ENCODE measurements around the gene JMJD6. TPM values are rescaled to one million over a fixed set of nuclear protein-coding genes. Genes with fewer than 3 reads are reported as not detected.
"Not testable (repeated sequence)": the region's sequence is repeated elsewhere in the genome, so short reads cannot be mapped to it uniquely, and the experiment has no call there.

JMJD6 gene
- total and polyA plus RNA-seq, 9 of the 15 experiments (the other 6 are each of a cell fraction or from before 2014, with no cell fraction given), result 2.5 to 52.3 (median 36.3) TPM

DNA sequence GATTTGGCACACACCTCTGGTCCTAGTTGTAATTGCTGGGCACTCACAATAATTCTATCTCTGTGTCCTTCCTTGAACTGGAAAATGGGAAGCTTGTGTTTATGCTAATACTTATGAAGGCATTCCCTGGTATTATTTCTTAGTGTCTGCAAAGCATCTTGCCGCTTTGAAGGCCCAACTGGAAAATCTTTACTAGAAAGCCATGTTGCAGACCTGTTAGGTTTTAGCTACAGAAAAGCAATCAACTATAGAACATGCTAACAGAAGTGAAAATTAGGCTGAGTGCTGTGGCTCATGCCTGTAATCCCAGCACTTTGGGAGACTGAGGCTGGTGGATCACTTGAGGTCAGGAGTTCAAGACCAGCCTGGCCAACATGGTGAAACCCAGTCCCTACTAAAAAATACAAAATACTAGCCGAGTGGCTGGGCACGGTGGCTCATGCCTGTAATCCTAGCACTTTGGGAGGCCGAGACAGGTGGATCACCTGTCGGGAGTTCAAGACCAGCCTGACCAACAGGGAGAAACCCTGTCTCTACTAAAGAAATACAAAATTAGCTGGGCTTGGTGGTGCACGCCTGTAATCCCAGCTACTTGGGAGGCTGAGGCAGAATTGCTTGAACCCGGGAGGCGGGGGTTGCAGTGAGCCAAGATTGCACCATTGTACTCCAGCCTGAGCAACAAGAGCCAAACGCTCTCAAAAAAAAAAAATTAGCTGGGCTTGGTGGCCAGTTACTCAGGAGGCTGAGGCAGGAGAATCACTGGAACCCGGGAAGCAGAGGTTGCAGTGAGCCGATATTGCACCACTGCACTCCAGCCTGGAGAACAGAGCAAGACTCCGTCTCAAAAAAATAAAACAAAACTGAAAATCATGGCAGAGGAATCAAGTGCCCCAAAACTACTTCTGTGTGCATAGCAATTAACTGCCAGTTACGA lies 5.7 kb upstream of the JMJD6 start:
- H4K20me1 ChIP-seq (replicated peaks; ENCODE audit: control insufficient read depth, insufficient read depth, low read length), result peaks cover 35% of the 10 kb centered on the region
- H3K9me3 ChIP-seq (replicated peaks; ENCODE audit: control insufficient read depth, insufficient read depth, low read depth, low read length); H2AFZ ChIP-seq (ENCODE audit: low read depth, low read length); H3K4me3 ChIP-seq; intact Hi-C loops (cut with micrococcal nuclease); H3K27me3 ChIP-seq (ENCODE audit: control insufficient read depth in 2 of 2, insufficient read depth in 2 of 2, low read length in 2 of 2); H3K4me2 ChIP-seq (ENCODE audit: insufficient read depth, low read length); in situ Hi-C loops (cut with MboI); CTCF ChIA-PET (ENCODE audit: low intra/inter-chr PET ratio); ATAC-seq; BruUV-seq (replicated peaks); FAIRE-seq; H3K9ac ChIP-seq (ENCODE audit: insufficient read depth in 1 of 2, low read depth in 2 of 2, low read length in 2 of 2); H3K9me1 ChIP-seq (ENCODE audit: control insufficient read depth, insufficient read depth, low read length): not testable (repeated sequence)
- H3K79me2 ChIP-seq (ENCODE audit: control insufficient read depth, insufficient read depth, low read length), result peaks cover 85% of the 10 kb centered on the region
- H3K36me3 ChIP-seq (ENCODE audit: control insufficient read depth, insufficient read depth, low read length), result peaks cover 66% of the 10 kb centered on the region
- POLR2A ChIA-PET, result interaction anchor here (0.6 to 8.5 kb wide), 15 partner anchors 7 to 324 kb away, joined by 3 to 75 read pairs (median 5); no protein-coding TSS in a partner anchor
- H3K27ac ChIP-seq (ENCODE audit: extremely low read depth, low read depth, low read length), result peak overlapping the region; percentile 33; the same call in 1 of the 3 replicates
- peak in 1 of 4 experiments; percentile 29 for DNase-seq (ENCODE audit: extremely low read depth in 1 of 4, low spot score in 3 of 4)
- H3K4me1 ChIP-seq (replicated peaks in 1 of 2; ENCODE audit: control insufficient read depth in 2 of 2, insufficient read depth in 2 of 2, low read length in 2 of 2), result peaks cover 15 to 23% of the 10 kb centered on the region in 2 experiments
- 0 out of 2 replicates have a peak, but pooled peaks have one; percentile 10 for TF ChIP-seq NFATC3 (IDR thresholded peaks at IDR 0.05)
- TF ChIP-seq, protein P1, sequence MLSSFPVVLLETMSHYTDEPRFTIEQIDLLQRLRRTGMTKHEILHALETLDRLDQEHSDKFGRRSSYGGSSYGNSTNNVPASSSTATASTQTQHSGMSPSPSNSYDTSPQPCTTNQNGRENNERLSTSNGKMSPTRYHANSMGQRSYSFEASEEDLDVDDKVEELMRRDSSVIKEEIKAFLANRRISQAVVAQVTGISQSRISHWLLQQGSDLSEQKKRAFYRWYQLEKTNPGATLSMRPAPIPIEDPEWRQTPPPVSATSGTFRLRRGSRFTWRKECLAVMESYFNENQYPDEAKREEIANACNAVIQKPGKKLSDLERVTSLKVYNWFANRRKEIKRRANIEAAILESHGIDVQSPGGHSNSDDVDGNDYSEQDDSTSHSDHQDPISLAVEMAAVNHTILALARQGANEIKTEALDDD (IDR thresholded peaks at IDR 0.05), result peak; percentile 25; the same call in 1 of the 2 replicates
- TF ChIP-seq KDM5B (IDR thresholded peaks at IDR 0.05; ENCODE audit: insufficient replicate concordance, low read depth, low read length), result peak; percentile 39
- TF ChIP-seq, protein P2, sequence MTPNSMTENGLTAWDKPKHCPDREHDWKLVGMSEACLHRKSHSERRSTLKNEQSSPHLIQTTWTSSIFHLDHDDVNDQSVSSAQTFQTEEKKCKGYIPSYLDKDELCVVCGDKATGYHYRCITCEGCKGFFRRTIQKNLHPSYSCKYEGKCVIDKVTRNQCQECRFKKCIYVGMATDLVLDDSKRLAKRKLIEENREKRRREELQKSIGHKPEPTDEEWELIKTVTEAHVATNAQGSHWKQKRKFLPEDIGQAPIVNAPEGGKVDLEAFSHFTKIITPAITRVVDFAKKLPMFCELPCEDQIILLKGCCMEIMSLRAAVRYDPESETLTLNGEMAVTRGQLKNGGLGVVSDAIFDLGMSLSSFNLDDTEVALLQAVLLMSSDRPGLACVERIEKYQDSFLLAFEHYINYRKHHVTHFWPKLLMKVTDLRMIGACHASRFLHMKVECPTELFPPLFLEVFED (CRISPR knock-in tag; conservative IDR thresholded peaks at IDR 0.05), result 0 out of 2 replicates have a peak, but pooled peaks have one; percentile 9
- peak; percentile 46 for TF ChIP-seq POLR2B (IDR thresholded peaks at IDR 0.05; ENCODE audit: low read depth, partially characterized antibody)
- 0 out of 2 replicates have a peak, but pooled peaks have one; percentile 26 for TF ChIP-seq ZNF551 (CRISPR knock-in tag; IDR thresholded peaks at IDR 0.05)
- TF ChIP-seq, protein P3, sequence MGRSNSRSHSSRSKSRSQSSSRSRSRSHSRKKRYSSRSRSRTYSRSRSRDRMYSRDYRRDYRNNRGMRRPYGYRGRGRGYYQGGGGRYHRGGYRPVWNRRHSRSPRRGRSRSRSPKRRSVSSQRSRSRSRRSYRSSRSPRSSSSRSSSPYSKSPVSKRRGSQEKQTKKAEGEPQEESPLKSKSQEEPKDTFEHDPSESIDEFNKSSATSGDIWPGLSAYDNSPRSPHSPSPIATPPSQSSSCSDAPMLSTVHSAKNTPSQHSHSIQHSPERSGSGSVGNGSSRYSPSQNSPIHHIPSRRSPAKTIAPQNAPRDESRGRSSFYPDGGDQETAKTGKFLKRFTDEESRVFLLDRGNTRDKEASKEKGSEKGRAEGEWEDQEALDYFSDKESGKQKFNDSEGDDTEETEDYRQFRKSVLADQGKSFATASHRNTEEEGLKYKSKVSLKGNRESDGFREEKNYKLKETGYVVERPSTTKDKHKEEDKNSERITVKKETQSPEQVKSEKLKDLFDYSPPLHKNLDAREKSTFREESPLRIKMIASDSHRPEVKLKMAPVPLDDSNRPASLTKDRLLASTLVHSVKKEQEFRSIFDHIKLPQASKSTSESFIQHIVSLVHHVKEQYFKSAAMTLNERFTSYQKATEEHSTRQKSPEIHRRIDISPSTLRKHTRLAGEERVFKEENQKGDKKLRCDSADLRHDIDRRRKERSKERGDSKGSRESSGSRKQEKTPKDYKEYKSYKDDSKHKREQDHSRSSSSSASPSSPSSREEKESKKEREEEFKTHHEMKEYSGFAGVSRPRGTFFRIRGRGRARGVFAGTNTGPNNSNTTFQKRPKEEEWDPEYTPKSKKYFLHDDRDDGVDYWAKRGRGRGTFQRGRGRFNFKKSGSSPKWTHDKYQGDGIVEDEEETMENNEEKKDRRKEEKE (IDR thresholded peaks at IDR 0.05; ENCODE audit: borderline replicate concordance in 1 of 2, control insufficient read depth in 1 of 2, low read depth in 2 of 2, low read length in 1 of 2), result 0 out of 4 replicates have a peak, but pooled peaks have one; percentile 7 to 8
- TF ChIP-seq POLR2A (conservative IDR thresholded peaks at IDR 0.05), result peak; percentile 72
- TF ChIP-seq CEBPB (tag; IDR thresholded peaks at IDR 0.05), result peak; percentile 35; the same call in 1 of the 2 replicates
- peak; percentile 60 for TF ChIP-seq SUPT5H (IDR thresholded peaks at IDR 0.05)
- peak; percentile 48; the same call in 1 of the 2 replicates for TF ChIP-seq POLR2G (IDR thresholded peaks at IDR 0.05; ENCODE audit: low read depth, low read length)
- peak; percentile 91 for TF ChIP-seq EWSR1 (IDR thresholded peaks at IDR 0.05; ENCODE audit: borderline replicate concordance, low read depth, partially characterized antibody)
- TF ChIP-seq POLR2AphosphoS2 (IDR thresholded peaks at IDR 0.05; ENCODE audit: low read length), result peak; percentile 88; the same call in 1 of the 2 replicates
- 65% methylated on average over 12 of the region's 13 CpGs for WGBS (ENCODE audit: insufficient coverage, low coverage, missing lambda C conversion rate)
